OCI-LY7 (cell line): ENCODE measurements around the gene PAQR4. TPM values are rescaled to one million over a fixed set of nuclear protein-coding genes. Genes with fewer than 3 reads are reported as not detected.
"Not testable (repeated sequence)": the region's sequence is repeated elsewhere in the genome, so short reads cannot be mapped to it uniquely, and the experiment has no call there.

ENCODE experiments used
- BruUV-seq: library from RNA; stranded (reverse); fragments of 400-500 nt; replicated peaks from 2 replicates; lab custom pipeline; 2021; lab: Mats Ljungman, UMichigan
- CTCF ChIA-PET: fragments of 300-600 bp; sonication (Branson Sonifier 250); formaldehyde crosslinking; loops from one replicate; lab custom pipeline; 2022; ENCODE audit warnings: antibody characterized with exemption; ENCODE audit not compliant: unreplicated experiment; lab: Charles Lee
- POLR2A ChIA-PET: fragments of 300-600 bp; sonication (Branson Sonifier 250); formaldehyde crosslinking; loops from one replicate; lab custom pipeline; 2022; ENCODE audit warnings: antibody characterized with exemption; lab: Charles Lee
- DNase-seq: peaks from one replicate; pipeline ENCODE4 v3.0.0-alpha.2; 2015; ENCODE audit warnings: low spot score
- H2AFZ ChIP-seq: fragments of 200-600 bp; sonication (generic), shearing (Covaris generic); 2 replicates; pipeline ENCODE4 v1.6.1; 2014; ENCODE audit warnings: mild to moderate bottlenecking, antibody characterized with exemption, low read length, moderate library complexity
- H3K27ac ChIP-seq: fragments of 200-600 bp; sonication (generic); 2 replicates; pipeline ENCODE4 v1.5.1; 2014; ENCODE audit warnings: mixed run types, low read depth, mild to moderate bottlenecking, moderate library complexity, low read length, inconsistent platforms; ENCODE audit not compliant: poor library complexity, severe bottlenecking
- H3K36me3 ChIP-seq: fragments of 200-600 bp; sonication (generic); 2 replicates; pipeline ENCODE4 v1.6.1; 2014; ENCODE audit warnings: mild to moderate bottlenecking, antibody characterized with exemption, low read length, moderate library complexity, mixed read lengths; ENCODE audit not compliant: insufficient read depth
- H3K4me1 ChIP-seq: fragments of 200-600 bp; sonication (generic); 2 replicates; pipeline ENCODE4 v1.5.1; 2014; ENCODE audit warnings: mild to moderate bottlenecking, low read length; ENCODE audit not compliant: insufficient read depth, poor library complexity, severe bottlenecking
- H3K4me2 ChIP-seq: fragments of 200-600 bp; sonication (generic); 2 replicates; pipeline ENCODE4 v1.6.1; 2014; ENCODE audit warnings: mild to moderate bottlenecking, low read length
- H3K4me3 ChIP-seq: fragments of 200-600 bp; sonication (generic); 2 replicates; pipeline ENCODE4 v1.5.1; 2014; ENCODE audit warnings: mild to moderate bottlenecking, low read depth, low read length; ENCODE audit not compliant: poor library complexity, severe bottlenecking
- H3K79me2 ChIP-seq: fragments of 200-600 bp; sonication (generic); 2 replicates; pipeline ENCODE4 v1.6.1; 2016; ENCODE audit warnings: low read depth, mild to moderate bottlenecking, low read length, moderate library complexity, mixed read lengths; ENCODE audit not compliant: insufficient read depth
- H3K9me2 ChIP-seq: fragments of 200-600 bp; sonication (generic); 2 replicates; pipeline ENCODE4 v1.6.1; 2016; ENCODE audit warnings: mild to moderate bottlenecking, low read length, mixed read lengths; ENCODE audit not compliant: insufficient read depth
- H3K9me3 ChIP-seq: fragments of 200-600 bp; sonication (generic); 2 replicates; pipeline ENCODE4 v1.6.1; 2014; ENCODE audit warnings: mild to moderate bottlenecking, mixed run types, low read length, mixed read lengths
- H4K20me1 ChIP-seq: fragments of 200-600 bp; sonication (generic); 2 replicates; pipeline ENCODE4 v1.6.1; 2014; ENCODE audit warnings: mild to moderate bottlenecking, antibody characterized with exemption, low read length, moderate library complexity, mixed read lengths; ENCODE audit not compliant: insufficient read depth
- EZH2phosphoT487 ChIP-seq: fragments of 200-600 bp; sonication (generic); IDR thresholded peaks from 2 replicates; pipeline ENCODE4 v1.6.1; 2018; ENCODE audit warnings: low read depth, borderline replicate concordance, mild to moderate bottlenecking, mixed run types, antibody characterized with exemption, low read length, moderate library complexity, mixed read lengths
- intact Hi-C: fragments of 100-400 bp; cut with micrococcal nuclease; formaldehyde crosslinking; loops from one replicate; pipeline ENCODE4 v1.10.0; 2022; ENCODE audit not compliant: unreplicated experiment
- total RNA-seq, 2 experiments: library from RNA; depleted of rRNA in 1 of 2; stranded (reverse); fragments of >200 nt in 1 of 2; shearing (Covaris generic) in 1 of 2; gene quantifications; 2 replicates each; pipeline ENCODE4 v1.2.3, GENCODE V29; 2014 to 2022
- TF ChIP-seq, protein P1 (sequence below): fragments of 200-600 bp; sonication (generic); conservative IDR thresholded peaks from 2 replicates; pipeline ENCODE4 v1.5.1; 2014; ENCODE audit warnings: mild to moderate bottlenecking, antibody characterized with exemption, low read length, moderate library complexity, mixed read lengths

PAQR4 gene
- total RNA-seq, 2 experiments from 2014 or later = 49.1 to 59.7 TPM

DNA sequence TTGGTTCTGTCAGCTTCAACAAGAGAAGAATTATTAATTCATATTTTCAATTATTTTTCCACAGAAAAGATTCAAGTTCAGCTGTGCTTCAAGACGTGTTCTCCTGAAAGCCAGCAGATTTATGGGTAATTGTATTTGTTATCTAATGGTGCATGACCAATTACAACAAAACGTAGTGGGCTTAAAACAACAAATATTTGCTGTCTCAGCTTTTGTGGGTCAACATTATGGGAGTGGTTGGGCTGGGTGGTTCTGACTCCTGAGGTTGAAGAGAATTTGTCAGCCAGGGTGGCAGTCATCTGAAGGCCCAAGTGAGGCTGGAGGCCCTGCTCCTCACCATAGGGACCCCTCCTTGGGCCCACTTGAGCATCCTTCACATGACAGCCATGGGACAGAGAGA is 29.2 kb upstream of the PAQR4 start:
- Histone ChIP-seq H3K79me2 (no peaks in the 10 kb centered on the region), H3K4me1 (no peaks in the 10 kb centered on the region), H3K36me3 (peaks cover 31% of the 10 kb centered on the region), H3K4me2 (no peak overlapping the region), H3K27ac (no peak overlapping the region), H3K9me2 (no peaks in the 10 kb centered on the region), H2AFZ (no peak overlapping the region), H4K20me1 (no peaks in the 10 kb centered on the region), H3K9me3 (no peaks in the 10 kb centered on the region), H3K4me3 (no peak overlapping the region)
- POLR2A ChIA-PET = no interaction called here
- intact Hi-C loops = no loop called here
- TF ChIP-seq EZH2phosphoT487 = no peak
- TF ChIP-seq, protein P1, sequence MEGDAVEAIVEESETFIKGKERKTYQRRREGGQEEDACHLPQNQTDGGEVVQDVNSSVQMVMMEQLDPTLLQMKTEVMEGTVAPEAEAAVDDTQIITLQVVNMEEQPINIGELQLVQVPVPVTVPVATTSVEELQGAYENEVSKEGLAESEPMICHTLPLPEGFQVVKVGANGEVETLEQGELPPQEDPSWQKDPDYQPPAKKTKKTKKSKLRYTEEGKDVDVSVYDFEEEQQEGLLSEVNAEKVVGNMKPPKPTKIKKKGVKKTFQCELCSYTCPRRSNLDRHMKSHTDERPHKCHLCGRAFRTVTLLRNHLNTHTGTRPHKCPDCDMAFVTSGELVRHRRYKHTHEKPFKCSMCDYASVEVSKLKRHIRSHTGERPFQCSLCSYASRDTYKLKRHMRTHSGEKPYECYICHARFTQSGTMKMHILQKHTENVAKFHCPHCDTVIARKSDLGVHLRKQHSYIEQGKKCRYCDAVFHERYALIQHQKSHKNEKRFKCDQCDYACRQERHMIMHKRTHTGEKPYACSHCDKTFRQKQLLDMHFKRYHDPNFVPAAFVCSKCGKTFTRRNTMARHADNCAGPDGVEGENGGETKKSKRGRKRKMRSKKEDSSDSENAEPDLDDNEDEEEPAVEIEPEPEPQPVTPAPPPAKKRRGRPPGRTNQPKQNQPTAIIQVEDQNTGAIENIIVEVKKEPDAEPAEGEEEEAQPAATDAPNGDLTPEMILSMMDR = no peak
- no TSS peak for BruUV-seq
- no peak for DNase-seq
- CTCF ChIA-PET = no interaction called here

DNA sequence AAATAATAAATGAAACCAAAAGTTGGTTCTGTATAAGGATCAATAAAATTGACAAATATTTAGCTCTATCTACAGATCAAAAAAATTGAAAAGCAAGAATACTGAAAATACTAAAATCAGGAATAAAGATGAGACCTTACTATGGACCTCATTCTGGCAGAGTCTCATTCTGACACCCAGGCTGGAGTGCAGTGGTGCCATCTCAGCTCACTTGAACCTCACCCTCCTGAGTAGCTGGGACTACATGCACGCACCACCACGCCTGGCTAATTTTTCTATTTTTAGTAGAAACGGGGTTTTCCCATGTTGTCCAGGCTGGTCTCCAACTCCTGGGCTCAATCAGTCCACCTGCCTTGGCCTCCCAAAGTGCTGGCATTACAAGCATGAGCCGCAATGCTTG is 27.1 kb upstream of the PAQR4 start:
- H3K36me3 ChIP-seq = peaks cover 31% of the 10 kb centered on the region
- H3K4me3 ChIP-seq = no peak overlapping the region
- no peak overlapping the region for H3K27ac ChIP-seq
- no peaks in the 10 kb centered on the region for H3K4me1 ChIP-seq
- no peaks in the 10 kb centered on the region for H3K9me3 ChIP-seq
- CTCF ChIA-PET = no interaction called here
- H2AFZ ChIP-seq = no peak overlapping the region
- H3K9me2 ChIP-seq = no peaks in the 10 kb centered on the region
- no TSS peak for BruUV-seq
- intact Hi-C loops = no loop called here
- H3K4me2 ChIP-seq = no peak overlapping the region
- no peak for TF ChIP-seq EZH2phosphoT487
- TF ChIP-seq, protein P1 = no peak
- no peaks in the 10 kb centered on the region for H3K79me2 ChIP-seq
- POLR2A ChIA-PET = no interaction called here
- no peaks in the 10 kb centered on the region for H4K20me1 ChIP-seq
- DNase-seq = no peak

DNA sequence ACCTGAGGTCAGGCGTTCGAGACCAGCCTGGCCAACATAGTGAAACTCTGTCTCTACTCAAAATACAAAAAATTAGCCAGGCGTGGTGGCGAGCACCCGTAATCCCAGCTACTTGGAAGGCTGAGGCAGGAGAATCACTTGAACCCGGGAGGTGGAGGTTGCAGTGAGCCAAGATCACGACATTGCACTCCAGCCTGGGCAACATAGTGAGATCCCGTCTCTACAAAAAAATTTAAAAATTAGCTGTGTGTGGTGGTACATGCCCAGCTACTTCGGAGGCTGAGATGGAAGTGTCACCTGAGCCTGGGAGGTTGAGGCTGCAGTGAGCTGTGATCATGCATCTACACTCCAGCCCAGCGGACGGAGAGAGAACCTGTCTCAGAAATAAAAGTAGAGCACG is 25.4 kb upstream of the PAQR4 start:
- BruUV-seq, H3K79me2 ChIP-seq, H4K20me1 ChIP-seq, H3K4me3 ChIP-seq, H3K9me2 ChIP-seq, H3K4me2 ChIP-seq, POLR2A ChIA-PET, H3K4me1 ChIP-seq, H3K27ac ChIP-seq, DNase-seq, intact Hi-C loops, CTCF ChIA-PET, H3K9me3 ChIP-seq, H2AFZ ChIP-seq: not testable (repeated sequence)
- peaks cover 25% of the 10 kb centered on the region for H3K36me3 ChIP-seq
